ENCODE data around the gene SCAMP3. TPM values are rescaled to one million over a fixed set of nuclear protein-coding genes. Genes with fewer than 3 reads are reported as not detected.
A peak's percentile ranks its signal among the peaks of the same experiment; 100 is the strongest.
"Not testable (repeated sequence)": the region's sequence is repeated elsewhere in the genome, so short reads cannot be mapped to it uniquely, and the experiment has no call there.

SCAMP3 gene
- total RNA-seq, 1 experiment from 2014 or later: 59.4 TPM

GRCh38 chr1:155241069-155241679, 21.0 kb downstream of the SCAMP3 start:
- Histone ChIP-seq H3K27me3 (ENCODE audit: control insufficient read depth, insufficient read depth, low read length) (peaks cover 5% of the 10 kb centered on the region), H3K4me3 (ENCODE audit: insufficient read depth, low read depth, low read length) (peak overlapping the region; percentile 16; the same call in 1 of the 2 replicates), H3K36me3 (replicated peaks; ENCODE audit: control insufficient read depth, insufficient read depth, low read length) (peaks cover 1% of the 10 kb centered on the region)
- peak; percentile 86 for DNase-seq

GRCh38 chr1:155236451-155236850, 25.7 kb downstream of the SCAMP3 start:
- Histone ChIP-seq H3K4me3 (ENCODE audit: insufficient read depth, low read depth, low read length) (no peak overlapping the region), H3K27me3 (ENCODE audit: control insufficient read depth, insufficient read depth, low read length) (no peaks in the 10 kb centered on the region), H3K36me3 (replicated peaks; ENCODE audit: control insufficient read depth, insufficient read depth, low read length) (peaks cover 1% of the 10 kb centered on the region)
- DNase-seq: no peak

GRCh38 chr1:155235375-155235774, 26.8 kb downstream of the SCAMP3 start:
- H3K4me3 ChIP-seq (ENCODE audit: insufficient read depth, low read depth, low read length); H3K36me3 ChIP-seq (replicated peaks; ENCODE audit: control insufficient read depth, insufficient read depth, low read length); H3K27me3 ChIP-seq (ENCODE audit: control insufficient read depth, insufficient read depth, low read length); DNase-seq: not testable (repeated sequence)

GRCh38 chr1:155233502-155233901, 28.7 kb downstream of the SCAMP3 start:
- H3K27me3 ChIP-seq (ENCODE audit: control insufficient read depth, insufficient read depth, low read length); DNase-seq; H3K36me3 ChIP-seq (replicated peaks; ENCODE audit: control insufficient read depth, insufficient read depth, low read length); H3K4me3 ChIP-seq (ENCODE audit: insufficient read depth, low read depth, low read length): not testable (repeated sequence)

- not testable (repeated sequence) for H3K27me3 ChIP-seq (ENCODE audit: control insufficient read depth, insufficient read depth, low read length); H3K4me3 ChIP-seq (ENCODE audit: insufficient read depth, low read depth, low read length); H3K36me3 ChIP-seq (replicated peaks; ENCODE audit: control insufficient read depth, insufficient read depth, low read length); DNase-seq
Measured at GRCh38 chr1:155232001-155232978, 29.9 kb downstream of the SCAMP3 start.

- DNase-seq; H3K36me3 ChIP-seq (replicated peaks; ENCODE audit: control insufficient read depth, insufficient read depth, low read length); H3K4me3 ChIP-seq (ENCODE audit: insufficient read depth, low read depth, low read length); H3K27me3 ChIP-seq (ENCODE audit: control insufficient read depth, insufficient read depth, low read length): not testable (repeated sequence)
Measured at GRCh38 chr1:155231302-155231701, 30.9 kb downstream of the SCAMP3 start.

- H3K4me3 ChIP-seq (ENCODE audit: insufficient read depth, low read depth, low read length): peak overlapping the region; percentile 53
- DNase-seq: no peak
- H3K36me3 ChIP-seq (replicated peaks; ENCODE audit: control insufficient read depth, insufficient read depth, low read length): peaks cover 2% of the 10 kb centered on the region; the same call in 1 of the 2 replicates
- H3K27me3 ChIP-seq (ENCODE audit: control insufficient read depth, insufficient read depth, low read length): peaks cover 1% of the 10 kb centered on the region; the same call in 1 of the 2 replicates
Measured at GRCh38 chr1:155228096-155228427, 34.1 kb downstream of the SCAMP3 start.

- H3K36me3 ChIP-seq (replicated peaks; ENCODE audit: control insufficient read depth, insufficient read depth, low read length): peaks cover 2% of the 10 kb centered on the region; the same call in 1 of the 2 replicates
- peak; percentile 100 for DNase-seq
- peaks cover 1% of the 10 kb centered on the region; the same call in 1 of the 2 replicates for H3K27me3 ChIP-seq (ENCODE audit: control insufficient read depth, insufficient read depth, low read length)
- peak overlapping the region; percentile 57 for H3K4me3 ChIP-seq (ENCODE audit: insufficient read depth, low read depth, low read length)
Measured at GRCh38 chr1:155227261-155228095, 34.7 kb downstream of the SCAMP3 start.

- Histone ChIP-seq H3K4me3 (ENCODE audit: insufficient read depth, low read depth, low read length) (peak overlapping the region; percentile 57), H3K36me3 (replicated peaks; ENCODE audit: control insufficient read depth, insufficient read depth, low read length) (peaks cover 2% of the 10 kb centered on the region; the same call in 1 of the 2 replicates), H3K27me3 (ENCODE audit: control insufficient read depth, insufficient read depth, low read length) (peaks cover 1% of the 10 kb centered on the region; the same call in 1 of the 2 replicates)
- DNase-seq: peak; percentile 81
Measured at GRCh38 chr1:155226910-155227260, 35.3 kb downstream of the SCAMP3 start.

GRCh38 chr1:155226188-155226909, 35.8 kb downstream of the SCAMP3 start:
- Histone ChIP-seq H3K4me3 (ENCODE audit: insufficient read depth, low read depth, low read length) (peak overlapping the region; percentile 57), H3K36me3 (replicated peaks; ENCODE audit: control insufficient read depth, insufficient read depth, low read length) (peaks cover 2% of the 10 kb centered on the region; the same call in 1 of the 2 replicates), H3K27me3 (ENCODE audit: control insufficient read depth, insufficient read depth, low read length) (peaks cover 1% of the 10 kb centered on the region; the same call in 1 of the 2 replicates)
- peak; percentile 87 for DNase-seq

GRCh38 chr1:155225404-155225759, 36.8 kb downstream of the SCAMP3 start:
- H3K4me3 ChIP-seq (ENCODE audit: insufficient read depth, low read depth, low read length): not testable (repeated sequence)

GRCh38 chr1:155223047-155223446, 39.1 kb downstream of the SCAMP3 start:
- H3K27me3 ChIP-seq (ENCODE audit: control insufficient read depth, insufficient read depth, low read length): no peaks in the 10 kb centered on the region
- DNase-seq: no peak
- peaks cover 2% of the 10 kb centered on the region; the same call in 1 of the 2 replicates for H3K36me3 ChIP-seq (replicated peaks; ENCODE audit: control insufficient read depth, insufficient read depth, low read length)
- H3K4me3 ChIP-seq (ENCODE audit: insufficient read depth, low read depth, low read length): no peak overlapping the region

More at GRCh38 chr1:155225404-155225759, 36.8 kb downstream of the SCAMP3 start:
- not testable (repeated sequence) for H3K36me3 ChIP-seq (replicated peaks; ENCODE audit: control insufficient read depth, insufficient read depth, low read length); DNase-seq; H3K27me3 ChIP-seq (ENCODE audit: control insufficient read depth, insufficient read depth, low read length)

GRCh38 chr1:155220211-155220965, 41.8 kb downstream of the SCAMP3 start:
- H3K27me3 ChIP-seq (ENCODE audit: control insufficient read depth, insufficient read depth, low read length); DNase-seq; H3K4me3 ChIP-seq (ENCODE audit: insufficient read depth, low read depth, low read length): not testable (repeated sequence)

More at GRCh38 chr1:155220211-155220965, 41.8 kb downstream of the SCAMP3 start:
- H3K36me3 ChIP-seq (replicated peaks; ENCODE audit: control insufficient read depth, insufficient read depth, low read length): not testable (repeated sequence)
